Measurements from ENCODE around the gene KCNIP3. TPM values are rescaled to one million over a fixed set of nuclear protein-coding genes. Genes with fewer than 3 reads are reported as not detected.

KCNIP3 gene
- total RNA-seq, 4 donors from 2014 or later = 2.3 to 28.0 (median 12.7) TPM

DNA sequence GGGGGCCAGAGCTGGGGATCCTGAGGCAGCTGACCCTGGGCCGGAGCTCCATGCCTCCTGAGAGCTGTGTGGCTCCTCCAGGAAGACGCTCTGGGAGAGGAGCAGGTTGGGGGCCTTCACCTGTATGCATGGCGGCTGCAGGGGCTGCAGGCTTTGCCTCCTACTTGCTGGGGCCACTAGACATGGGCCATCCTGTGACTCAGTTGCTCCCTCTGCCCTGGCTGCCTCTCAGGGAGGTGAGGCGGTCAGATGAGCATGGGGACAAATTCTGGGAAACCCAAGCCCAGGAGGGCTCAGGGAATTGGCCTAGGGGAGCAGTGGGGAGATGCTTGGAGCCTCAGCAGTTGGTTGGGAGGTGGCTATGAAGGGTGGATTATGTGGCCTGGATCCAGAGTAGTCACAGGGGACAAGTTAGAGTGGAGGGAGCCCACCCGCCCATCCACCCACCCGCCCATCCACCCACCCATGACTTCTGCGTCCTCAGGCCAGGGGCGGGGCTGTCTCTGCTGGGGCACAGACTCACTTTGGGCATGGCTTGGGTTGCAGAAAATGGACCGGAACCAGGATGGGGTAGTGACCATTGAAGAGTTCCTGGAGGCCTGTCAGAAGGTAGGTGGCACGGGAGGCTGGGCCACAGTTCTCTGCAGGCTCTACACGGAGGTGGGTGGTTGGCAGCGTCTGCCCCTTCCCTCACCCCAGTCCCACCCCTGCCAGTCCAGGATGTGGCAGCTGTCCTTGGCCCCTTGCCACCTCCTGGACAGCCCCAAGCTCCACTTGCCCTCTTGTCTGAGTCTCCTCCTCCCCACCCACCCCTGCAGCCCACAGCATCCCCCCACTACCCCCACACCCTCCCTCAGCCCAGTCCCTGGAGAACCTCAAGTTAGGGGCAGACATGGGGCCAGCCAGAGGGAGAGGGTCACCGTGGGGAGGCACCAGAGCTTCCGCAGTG is 85.8 kb downstream of the KCNIP3 start:
- TF ChIP-seq, protein P1, sequence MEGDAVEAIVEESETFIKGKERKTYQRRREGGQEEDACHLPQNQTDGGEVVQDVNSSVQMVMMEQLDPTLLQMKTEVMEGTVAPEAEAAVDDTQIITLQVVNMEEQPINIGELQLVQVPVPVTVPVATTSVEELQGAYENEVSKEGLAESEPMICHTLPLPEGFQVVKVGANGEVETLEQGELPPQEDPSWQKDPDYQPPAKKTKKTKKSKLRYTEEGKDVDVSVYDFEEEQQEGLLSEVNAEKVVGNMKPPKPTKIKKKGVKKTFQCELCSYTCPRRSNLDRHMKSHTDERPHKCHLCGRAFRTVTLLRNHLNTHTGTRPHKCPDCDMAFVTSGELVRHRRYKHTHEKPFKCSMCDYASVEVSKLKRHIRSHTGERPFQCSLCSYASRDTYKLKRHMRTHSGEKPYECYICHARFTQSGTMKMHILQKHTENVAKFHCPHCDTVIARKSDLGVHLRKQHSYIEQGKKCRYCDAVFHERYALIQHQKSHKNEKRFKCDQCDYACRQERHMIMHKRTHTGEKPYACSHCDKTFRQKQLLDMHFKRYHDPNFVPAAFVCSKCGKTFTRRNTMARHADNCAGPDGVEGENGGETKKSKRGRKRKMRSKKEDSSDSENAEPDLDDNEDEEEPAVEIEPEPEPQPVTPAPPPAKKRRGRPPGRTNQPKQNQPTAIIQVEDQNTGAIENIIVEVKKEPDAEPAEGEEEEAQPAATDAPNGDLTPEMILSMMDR (IDR thresholded peaks at IDR 0.05; ENCODE audit: low read depth) = no peak

DNA sequence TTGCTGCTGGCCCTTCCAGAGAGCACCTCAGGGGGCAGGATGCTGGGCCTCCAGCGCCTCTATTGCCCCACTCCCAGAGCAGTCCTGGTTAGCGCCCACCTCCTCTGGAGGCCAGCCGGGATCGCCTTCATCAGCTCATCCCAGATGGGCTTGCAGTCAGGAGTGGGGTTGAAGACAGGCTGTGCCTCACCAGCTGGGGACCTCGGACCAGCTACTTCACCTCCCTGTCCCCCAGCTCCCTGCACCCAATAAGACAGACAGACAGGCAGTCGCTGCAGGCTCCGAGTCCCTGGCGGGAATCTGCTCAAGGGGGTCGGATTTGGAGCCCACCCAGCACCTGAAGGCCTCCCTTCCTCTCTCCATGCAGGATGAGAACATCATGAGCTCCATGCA is 86.5 kb downstream of the KCNIP3 start:
- TF ChIP-seq, protein P1 (IDR thresholded peaks at IDR 0.05; ENCODE audit: low read depth) = no peak

DNA sequence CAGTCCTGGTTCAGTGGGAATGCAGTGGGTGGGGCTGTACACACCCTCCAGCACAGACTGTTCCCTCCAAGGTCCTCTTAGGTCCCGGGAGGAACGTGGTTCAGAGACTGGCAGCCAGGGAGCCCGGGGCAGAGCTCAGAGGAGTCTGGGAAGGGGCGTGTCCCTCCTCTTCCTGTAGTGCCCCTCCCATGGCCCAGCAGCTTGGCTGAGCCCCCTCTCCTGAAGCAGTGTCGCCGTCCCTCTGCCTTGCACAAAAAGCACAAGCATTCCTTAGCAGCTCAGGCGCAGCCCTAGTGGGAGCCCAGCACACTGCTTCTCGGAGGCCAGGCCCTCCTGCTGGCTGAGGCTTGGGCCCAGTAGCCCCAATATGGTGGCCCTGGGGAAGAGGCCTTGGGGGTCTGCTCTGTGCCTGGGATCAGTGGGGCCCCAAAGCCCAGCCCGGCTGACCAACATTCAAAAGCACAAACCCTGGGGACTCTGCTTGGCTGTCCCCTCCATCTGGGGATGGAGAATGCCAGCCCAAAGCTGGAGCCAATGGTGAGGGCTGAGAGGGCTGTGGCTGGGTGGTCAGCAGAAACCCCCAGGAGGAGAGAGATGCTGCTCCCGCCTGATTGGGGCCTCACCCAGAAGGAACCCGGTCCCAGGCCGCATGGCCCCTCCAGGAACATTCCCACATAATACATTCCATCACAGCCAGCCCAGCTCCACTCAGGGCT is 87.9 kb downstream of the KCNIP3 start:
- TF ChIP-seq, protein P1 (IDR thresholded peaks at IDR 0.05; ENCODE audit: low read depth) = no peak

DNA sequence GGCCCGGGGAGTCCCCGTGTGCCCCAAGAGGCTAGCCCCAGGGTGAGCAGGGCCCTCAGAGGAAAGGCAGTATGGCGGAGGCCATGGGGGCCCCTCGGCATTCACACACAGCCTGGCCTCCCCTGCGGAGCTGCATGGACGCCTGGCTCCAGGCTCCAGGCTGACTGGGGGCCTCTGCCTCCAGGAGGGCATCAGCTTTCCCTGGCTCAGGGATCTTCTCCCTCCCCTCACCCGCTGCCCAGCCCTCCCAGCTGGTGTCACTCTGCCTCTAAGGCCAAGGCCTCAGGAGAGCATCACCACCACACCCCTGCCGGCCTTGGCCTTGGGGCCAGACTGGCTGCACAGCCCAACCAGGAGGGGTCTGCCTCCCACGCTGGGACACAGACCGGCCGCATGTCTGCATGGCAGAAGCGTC is 88.4 kb downstream of the KCNIP3 start:
- TF ChIP-seq, protein P1 (IDR thresholded peaks at IDR 0.05; ENCODE audit: low read depth) = no peak

DNA sequence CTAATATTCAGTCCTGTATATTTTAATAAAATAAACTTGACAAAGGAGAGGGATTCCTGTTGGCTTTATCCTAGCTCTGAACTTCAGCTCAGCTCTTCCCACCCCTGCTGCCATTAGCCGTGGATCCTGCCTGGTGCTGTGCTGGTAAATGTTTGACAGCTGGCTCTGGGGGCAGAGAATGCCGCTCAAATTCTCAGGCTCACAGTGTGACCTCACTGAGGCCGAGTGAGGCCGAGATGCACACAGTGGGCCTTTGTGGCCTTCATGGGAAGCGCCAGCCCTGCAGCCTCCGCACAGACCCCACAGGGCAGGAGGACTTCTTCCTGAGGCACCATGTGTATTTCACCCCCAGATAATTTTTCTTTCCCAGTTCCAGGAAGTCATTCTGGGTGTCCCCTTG is 88.9 kb downstream of the KCNIP3 start:
- TF ChIP-seq, protein P1 (IDR thresholded peaks at IDR 0.05; ENCODE audit: low read depth) = no peak

DNA sequence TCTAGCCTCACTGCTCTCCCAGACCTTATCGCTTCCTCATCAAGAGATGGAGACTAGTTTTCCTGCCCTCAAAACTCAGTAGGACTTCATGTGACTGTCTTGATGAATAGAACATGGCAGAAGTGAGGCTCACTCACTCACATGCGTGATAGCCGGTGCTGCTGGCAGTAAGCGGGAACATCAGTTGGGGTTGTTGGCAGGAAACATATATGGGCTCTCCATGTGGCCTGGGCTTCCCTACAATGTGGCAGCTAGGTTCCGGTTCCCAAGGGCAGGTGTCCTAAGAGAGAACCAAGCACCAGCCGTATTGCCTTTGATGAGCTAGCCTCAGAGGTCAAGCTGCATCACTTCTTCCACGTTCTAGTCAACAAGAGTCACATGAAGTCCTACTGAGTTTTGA is 90.2 kb downstream of the KCNIP3 start:
- TF ChIP-seq, protein P1 (IDR thresholded peaks at IDR 0.05; ENCODE audit: low read depth) = no peak

DNA sequence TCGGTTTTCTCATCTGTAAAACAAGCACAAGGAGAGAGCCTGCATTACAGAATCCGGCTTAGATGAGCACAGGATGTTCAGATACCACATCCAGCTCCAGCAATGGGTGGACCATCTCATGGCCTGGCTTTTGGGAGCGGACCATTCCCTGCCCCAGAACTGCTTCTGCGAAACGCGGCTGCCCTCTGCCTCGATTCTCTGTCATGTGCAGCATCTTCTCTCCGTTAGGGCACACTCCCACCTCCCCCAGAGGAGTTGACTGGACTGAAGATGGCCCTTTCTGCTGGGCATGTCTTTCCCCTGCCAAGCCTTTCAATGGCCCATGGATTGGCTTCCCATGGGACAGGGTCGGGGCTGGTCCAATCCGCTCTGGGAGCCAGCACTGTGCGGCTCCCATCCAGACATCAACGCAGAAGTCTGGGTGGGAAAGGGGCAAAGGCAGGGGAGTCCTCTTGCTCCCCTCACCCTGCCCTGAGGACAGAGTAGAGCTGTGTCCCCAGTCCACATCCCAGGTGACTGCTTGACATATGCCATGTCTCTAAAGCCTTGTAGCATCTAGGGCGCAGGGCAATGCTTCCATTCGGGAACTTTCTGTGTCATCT is 91.0 kb downstream of the KCNIP3 start:
- TF ChIP-seq, protein P1 (IDR thresholded peaks at IDR 0.05; ENCODE audit: low read depth) = no peak

Data from subcutaneous adipose tissue (tissue), 4 donors.